Fibroblast of lung (primary cell): ENCODE data around the gene APOA1. TPM values are rescaled to one million over a fixed set of nuclear protein-coding genes. Genes with fewer than 3 reads are reported as not detected.

Experiments
- DNase-seq, 2 donors: peaks; one replicate each; pipeline versions ENCODE4 v3.0.0 to v3.0.0-alpha.2; 2010; ENCODE audit warnings: low read depth in 2 of 2
- H2AFZ ChIP-seq: 2 replicates; pipeline ENCODE4 v1.5.1; 2012; ENCODE audit warnings: low read length, control low read depth, inconsistent platforms
- H3K27ac ChIP-seq: 2 replicates; pipeline ENCODE4 v1.5.1; 2011; ENCODE audit warnings: low read length, control low read depth; ENCODE audit not compliant: insufficient read depth
- H3K27me3 ChIP-seq: 2 replicates; pipeline ENCODE4 v1.5.1; 2011; ENCODE audit warnings: mild to moderate bottlenecking, low read length; ENCODE audit not compliant: control insufficient read depth, insufficient read depth
- H3K36me3 ChIP-seq: 2 replicates; pipeline ENCODE4 v1.5.1; 2011; ENCODE audit warnings: low read length; ENCODE audit not compliant: control insufficient read depth, insufficient read depth
- H3K4me1 ChIP-seq: 2 replicates; pipeline ENCODE4 v1.5.1; 2011; ENCODE audit warnings: low read length; ENCODE audit not compliant: control insufficient read depth, insufficient read depth; ENCODE audit errors: extremely low read depth
- H3K4me2 ChIP-seq: 2 replicates; pipeline ENCODE4 v1.5.1; 2011; ENCODE audit warnings: low read length, control low read depth; ENCODE audit not compliant: insufficient read depth; ENCODE audit errors: extremely low read depth
- H3K4me3 ChIP-seq, 4 experiments: fragments of 200-600 bp in 1 of 4; sonication (generic) in 1 of 4; replicated peaks in 1 of 4; 2 replicates each; pipeline ENCODE4 v1.5.1; 2011 to 2016; ENCODE audit warnings: low read length in 4 of 4, low read depth in 3 of 4, mild to moderate bottlenecking in 3 of 4, control low read depth in 2 of 4, inconsistent platforms in 1 of 4, mixed read lengths in 1 of 4; ENCODE audit not compliant: insufficient read depth in 1 of 4; ENCODE audit errors: control extremely low read depth in 1 of 4
- H3K79me2 ChIP-seq: 2 replicates; pipeline ENCODE4 v1.5.1; 2012; ENCODE audit warnings: mild to moderate bottlenecking, low read length, inconsistent platforms; ENCODE audit not compliant: control insufficient read depth, insufficient read depth
- H3K9ac ChIP-seq: 2 replicates; pipeline ENCODE4 v1.5.1; 2011; ENCODE audit warnings: mild to moderate bottlenecking, low read length, control low read depth; ENCODE audit not compliant: insufficient read depth
- H3K9me3 ChIP-seq: 2 replicates; pipeline ENCODE4 v1.5.1; 2012; ENCODE audit warnings: low read depth, low read length; ENCODE audit not compliant: control insufficient read depth, insufficient read depth
- H4K20me1 ChIP-seq: 2 replicates; pipeline ENCODE4 v1.5.1; 2011; ENCODE audit warnings: low read length; ENCODE audit not compliant: control insufficient read depth, insufficient read depth; ENCODE audit errors: extremely low read depth
- CTCF ChIP-seq, 2 donors: IDR thresholded peaks in 1 of 2; conservative IDR thresholded peaks in 1 of 2; 1 replicate in 1 of 2; 2 replicates in 1 of 2; pipeline ENCODE4 v1.5.1; 2011 to 2012; ENCODE audit warnings: low read length in 2 of 2, control low read depth in 1 of 2, inconsistent platforms in 1 of 2, low read depth in 1 of 2, mild to moderate bottlenecking in 1 of 2
- EZH2 ChIP-seq: IDR thresholded peaks from 2 replicates; pipeline ENCODE4 v1.5.1; 2012; ENCODE audit warnings: low read length, control low read depth, mild to moderate bottlenecking; ENCODE audit errors: missing control alignments
- polyA plus RNA-seq, 2 donors: library from polyadenylated mRNA; depleted of rRNA in 1 of 2; stranded (reverse) in 1 of 2; unstranded in 1 of 2; fragments of >200 nt; gene quantifications; 2 replicates each; pipeline ENCODE4 v1.2.1, GENCODE V29; 2011 to 2012; ENCODE audit warnings: missing spikeins in 1 of 2
- total RNA-seq: library from RNA; depleted of rRNA; stranded (reverse); fragments of >200 nt; gene quantifications from 2 replicates; pipeline ENCODE4 v1.2.1, GENCODE V29; 2014

The APOA1 gene
- total and polyA plus RNA-seq, 2 donors (not counting 1 experiment from before 2014, with no cell fraction given): 0.05 TPM; not detected in 1

- H3K27ac ChIP-seq: no peak overlapping the region
Measured at GRCh38 chr11:116875194-116875593, 37.8 kb upstream of the APOA1 start.

GRCh38 chr11:116874251-116874650 is 36.8 kb upstream of the APOA1 start:
- Histone ChIP-seq H3K27ac (no peak overlapping the region), H2AFZ (no peak overlapping the region), H3K4me1 (peaks cover 5% of the 10 kb centered on the region), H4K20me1 (no peaks in the 10 kb centered on the region), H3K9ac (no peak overlapping the region), H3K4me3 (no peak overlapping the region), H3K79me2 (no peaks in the 10 kb centered on the region), H3K4me2 (no peak overlapping the region), H3K9me3 (no peaks in the 10 kb centered on the region), H3K27me3 (no peaks in the 10 kb centered on the region), H3K36me3 (peaks cover 5% of the 10 kb centered on the region)
- DNase-seq: peak in 1 of 2 donors; percentile 75
- no peak for TF ChIP-seq EZH2
- TF ChIP-seq CTCF (conservative IDR thresholded peaks at IDR 0.05 in 1 of 2, IDR thresholded peaks at IDR 0.05 in 1 of 2; ENCODE audit: low read depth in 1 of 2, low read length in 2 of 2): no peak

More at GRCh38 chr11:116875194-116875593, 37.8 kb upstream of the APOA1 start:
- no peaks in the 10 kb centered on the region for H4K20me1 ChIP-seq
- H3K27me3 ChIP-seq: no peaks in the 10 kb centered on the region
- H3K9ac ChIP-seq: no peak overlapping the region
- no peaks in the 10 kb centered on the region for H3K9me3 ChIP-seq
- H3K4me3 ChIP-seq: no peak overlapping the region
- no peaks in the 10 kb centered on the region for H3K79me2 ChIP-seq
- H3K4me2 ChIP-seq: no peak overlapping the region
- H2AFZ ChIP-seq: no peak overlapping the region
- TF ChIP-seq CTCF (conservative IDR thresholded peaks at IDR 0.05 in 1 of 2, IDR thresholded peaks at IDR 0.05 in 1 of 2; ENCODE audit: low read depth in 1 of 2, low read length in 2 of 2) (no peak), EZH2 (no peak)
- no peak for DNase-seq
- H3K36me3 ChIP-seq: peaks cover 3% of the 10 kb centered on the region
- H3K4me1 ChIP-seq: peaks cover 7% of the 10 kb centered on the region

GRCh38 chr11:116873381-116873780 is 36.0 kb upstream of the APOA1 start:
- H3K9ac ChIP-seq: no peak overlapping the region
- H3K4me1 ChIP-seq: peaks cover 5% of the 10 kb centered on the region
- DNase-seq: no peak
- no peak overlapping the region for H3K4me2 ChIP-seq
- no peaks in the 10 kb centered on the region for H3K27me3 ChIP-seq
- peaks cover 5% of the 10 kb centered on the region for H3K36me3 ChIP-seq
- no peak overlapping the region for H2AFZ ChIP-seq
- H3K27ac ChIP-seq: no peak overlapping the region
- H3K4me3 ChIP-seq: no peak overlapping the region
- H3K79me2 ChIP-seq: no peaks in the 10 kb centered on the region
- TF ChIP-seq EZH2 (no peak), CTCF (conservative IDR thresholded peaks at IDR 0.05 in 1 of 2, IDR thresholded peaks at IDR 0.05 in 1 of 2; ENCODE audit: low read depth in 1 of 2, low read length in 2 of 2) (no peak)
- H3K9me3 ChIP-seq: no peaks in the 10 kb centered on the region
- H4K20me1 ChIP-seq: no peaks in the 10 kb centered on the region
